H1 (cell line): Measurements from ENCODE around the gene STIMATE. TPM values are rescaled to one million over a fixed set of nuclear protein-coding genes. Genes with fewer than 3 reads are reported as not detected.

ENCODE experiments used
- CTCF ChIA-PET: fragments of 300-600 bp; sonication (Branson Sonifier 250); formaldehyde crosslinking; loops from one replicate; lab custom pipeline; 2021; ENCODE audit not compliant: partially characterized antibody; lab: Charles Lee
- POLR2A ChIA-PET: fragments of 300-600 bp; sonication (Branson Sonifier 250); formaldehyde crosslinking; loops from one replicate; lab custom pipeline; 2021; ENCODE audit warnings: inconsistent platforms; ENCODE audit not compliant: partially characterized antibody; lab: Charles Lee
- DNase-seq, 2 experiments: peaks; one replicate each; pipeline versions ENCODE4 v3.0.0 to v3.0.0-alpha.2; 2010 to 2022; ENCODE audit warnings: low spot score in 2 of 2, low read depth in 1 of 2, mixed read lengths in 1 of 2
- FAIRE-seq: peaks from 2 replicates; lab custom pipeline; 2011; peaks lifted over from hg19 to GRCh38; lab: Jason Lieb, UNC
- H2AFZ ChIP-seq: 2 replicates; pipeline ENCODE4 v1.8.1; 2012; ENCODE audit warnings: low read length, inconsistent platforms
- H2AK5ac ChIP-seq: 2 replicates; pipeline ENCODE4 v1.6.1; 2013; ENCODE audit warnings: low read depth, low read length
- H2BK120ac ChIP-seq: replicated peaks from 2 replicates; pipeline ENCODE3; 2013; ENCODE audit warnings: low read depth, low read length, inconsistent platforms
- H2BK12ac ChIP-seq: 2 replicates; pipeline ENCODE4 v1.6.1; 2013; ENCODE audit warnings: low read depth, low read length
- H2BK15ac ChIP-seq: 2 replicates; pipeline ENCODE4 v1.6.1; 2013; ENCODE audit warnings: low read length
- H2BK20ac ChIP-seq: 2 replicates; pipeline ENCODE4 v1.6.1; 2013; ENCODE audit warnings: low read length
- H2BK5ac ChIP-seq: 2 replicates; pipeline ENCODE4 v1.6.1; 2013; ENCODE audit warnings: low read depth, low read length
- H3K14ac ChIP-seq: 2 replicates; pipeline ENCODE4 v1.6.1; 2013; ENCODE audit warnings: inconsistent platforms; ENCODE audit not compliant: insufficient read length
- H3K18ac ChIP-seq: 2 replicates; pipeline ENCODE4 v1.6.1; 2013; ENCODE audit warnings: low read length; ENCODE audit errors: extremely low read depth
- H3K23ac ChIP-seq: 2 replicates; pipeline ENCODE4 v1.6.1; 2013; ENCODE audit warnings: inconsistent platforms; ENCODE audit not compliant: insufficient read length
- H3K23me2 ChIP-seq: 2 replicates; pipeline ENCODE4 v1.6.1; 2013; ENCODE audit warnings: low read depth, low read length
- H3K27ac ChIP-seq: 2 replicates; pipeline ENCODE4 v1.6.1; 2011; ENCODE audit warnings: low read depth, low read length, inconsistent platforms
- H3K27me3 ChIP-seq, 4 experiments: replicated peaks in 1 of 4; 1 replicate in 1 of 4; 2 replicates in 3 of 4; pipeline versions ENCODE4 v1.6.1 to v1.8.1; 2011 to 2013; ENCODE audit warnings: low read length in 3 of 4, mild to moderate bottlenecking in 3 of 4, inconsistent platforms in 2 of 4, mixed read lengths in 2 of 4, moderate library complexity in 1 of 4; ENCODE audit not compliant: control insufficient read depth in 3 of 4, insufficient read depth in 3 of 4; ENCODE audit errors: extremely low read depth in 1 of 4
- H3K36me3 ChIP-seq, 4 experiments: 2 replicates each; pipeline versions ENCODE4 v1.6.1 to v1.8.1; 2011 to 2013; ENCODE audit warnings: mild to moderate bottlenecking in 4 of 4, low read length in 3 of 4, moderate library complexity in 2 of 4, control low read depth in 1 of 4, inconsistent platforms in 1 of 4; ENCODE audit not compliant: insufficient read depth in 4 of 4, control insufficient read depth in 2 of 4
- H3K4ac ChIP-seq: replicated peaks from 2 replicates; pipeline ENCODE3; 2013; ENCODE audit warnings: low read length, low read depth, mixed read lengths, inconsistent platforms; ENCODE audit not compliant: insufficient read length
- H3K4me1 ChIP-seq, 4 experiments: replicated peaks in 1 of 4; 1 replicate in 1 of 4; 2 replicates in 3 of 4; pipeline versions ENCODE4 v1.6.1 to v1.8.1; 2011 to 2013; ENCODE audit warnings: low read length in 3 of 4, inconsistent platforms in 2 of 4, mixed read lengths in 1 of 4; ENCODE audit not compliant: insufficient read depth in 4 of 4, control insufficient read depth in 3 of 4
- H3K4me2 ChIP-seq, 2 experiments: 2 replicates each; pipeline versions ENCODE4 v1.6.1 to v1.8.1; 2011 to 2013; ENCODE audit warnings: low read depth in 2 of 2, low read length in 2 of 2, control low read depth in 1 of 2, inconsistent platforms in 1 of 2, mild to moderate bottlenecking in 1 of 2; ENCODE audit not compliant: insufficient read depth in 1 of 2
- H3K4me3 ChIP-seq, 4 experiments: fragments of 200-600, 300-600 bp in 1 of 4; sonication (generic), shearing (Covaris generic), sonication (Bioruptor Twin) in 1 of 4; 2 replicates each; pipeline versions ENCODE4 v1.5.1 to v1.8.1; 2011 to 2016; ENCODE audit warnings: low read length in 4 of 4, low read depth in 3 of 4, control low read depth in 2 of 4, inconsistent platforms in 2 of 4, mild to moderate bottlenecking in 2 of 4, mixed read lengths in 1 of 4, moderate library complexity in 1 of 4; ENCODE audit not compliant: insufficient read depth in 2 of 4; ENCODE audit errors: extremely low read depth in 1 of 4
- H3K56ac ChIP-seq: replicated peaks from 2 replicates; pipeline ENCODE3; 2013; ENCODE audit warnings: low read depth, mild to moderate bottlenecking, mixed read lengths, low read length, inconsistent platforms; ENCODE audit not compliant: insufficient read length
- H3K79me1 ChIP-seq: 2 replicates; pipeline ENCODE4 v1.6.1; 2013; ENCODE audit warnings: low read depth, low read length, control low read depth
- H3K79me2 ChIP-seq, 2 experiments: 2 replicates each; pipeline versions ENCODE4 v1.6.1 to v1.8.1; 2012 to 2013; ENCODE audit warnings: low read length in 2 of 2, mild to moderate bottlenecking in 2 of 2, inconsistent platforms in 1 of 2; ENCODE audit not compliant: insufficient read depth in 2 of 2, control insufficient read depth in 1 of 2
- H3K9ac ChIP-seq, 4 experiments: replicated peaks in 1 of 4; 1 replicate in 1 of 4; 2 replicates in 3 of 4; pipeline versions ENCODE4 v1.6.1 to v1.8.1; 2011 to 2013; ENCODE audit warnings: low read depth in 3 of 4, low read length in 3 of 4, control low read depth in 2 of 4, mild to moderate bottlenecking in 2 of 4, moderate library complexity in 2 of 4, inconsistent platforms in 1 of 4; ENCODE audit errors: extremely low read depth in 1 of 4
- H3K9me3 ChIP-seq, 2 experiments: 2 replicates each; pipeline versions ENCODE4 v1.6.1 to v1.8.1; 2012 to 2013; ENCODE audit warnings: mild to moderate bottlenecking in 2 of 2, moderate library complexity in 2 of 2, control low read depth in 1 of 2, inconsistent platforms in 1 of 2, low read depth in 1 of 2, low read length in 1 of 2, mixed read lengths in 1 of 2; ENCODE audit not compliant: insufficient read depth in 2 of 2
- H4K20me1 ChIP-seq, 2 experiments: replicated peaks in 1 of 2; 2 replicates each; pipeline versions ENCODE3 to v1.8.1; 2011 to 2013; ENCODE audit warnings: inconsistent platforms in 2 of 2, low read length in 2 of 2, mild to moderate bottlenecking in 1 of 2; ENCODE audit not compliant: insufficient read depth in 2 of 2, control insufficient read depth in 1 of 2
- H4K5ac ChIP-seq: 2 replicates; pipeline ENCODE4 v1.6.1; 2013; ENCODE audit warnings: low read length, low read depth, mixed read lengths, inconsistent platforms; ENCODE audit not compliant: insufficient read length
- H4K8ac ChIP-seq: 2 replicates; pipeline ENCODE4 v1.8.0; 2013; ENCODE audit warnings: mild to moderate bottlenecking, moderate library complexity, low read length, inconsistent platforms; ENCODE audit not compliant: insufficient read depth; ENCODE audit errors: extremely low read depth
- H4K91ac ChIP-seq: replicated peaks from 2 replicates; pipeline ENCODE3; 2013; ENCODE audit warnings: low read length, mixed read lengths, inconsistent platforms; ENCODE audit not compliant: insufficient read length
- CHD1 ChIP-seq: IDR thresholded peaks from 2 replicates; pipeline ENCODE4 v1.6.1; 2012; ENCODE audit warnings: low read depth, low read length, improper control_type of control experiment
- GTF2F1 ChIP-seq: IDR thresholded peaks from 2 replicates; pipeline ENCODE4 v1.6.1; 2012; ENCODE audit warnings: low read depth, low read length, improper control_type of control experiment, borderline replicate concordance
- KDM4A ChIP-seq: IDR thresholded peaks from one replicate; pipeline ENCODE4 v1.7.1; 2012; ENCODE audit warnings: low read depth, mild to moderate bottlenecking, moderate library complexity, low read length, inconsistent platforms; ENCODE audit not compliant: severe bottlenecking
- KDM5A ChIP-seq: fragments of 200-600 bp; IDR thresholded peaks from 2 replicates; pipeline ENCODE4 v1.7.1; 2012; ENCODE audit warnings: mild to moderate bottlenecking, low read length, inconsistent platforms, mixed read lengths
- RAD21 ChIP-seq, 2 experiments: IDR thresholded peaks in 1 of 2; conservative IDR thresholded peaks in 1 of 2; 2 replicates each; pipeline ENCODE4 v1.6.1; 2011; ENCODE audit warnings: low read depth in 2 of 2, low read length in 2 of 2, improper control_type of control experiment in 1 of 2, inconsistent platforms in 1 of 2, mild to moderate bottlenecking in 1 of 2, moderate library complexity in 1 of 2
- SP1 ChIP-seq: IDR thresholded peaks from 2 replicates; pipeline ENCODE4 v1.6.1; 2011; ENCODE audit warnings: low read depth, low read length
- TAF1 ChIP-seq: IDR thresholded peaks from 2 replicates; pipeline ENCODE4 v1.6.1; 2011; ENCODE audit warnings: mild to moderate bottlenecking, low read depth, low read length
- WGBS, 2 experiments: shearing (Covaris generic) in 1 of 2; methylation state at CpG; one replicate each; pipeline versions ENCODE4 v1.1.6 to v1.1.7; 2013 to 2015; ENCODE audit warnings: low lambda C conversion rate in 2 of 2, mixed read lengths in 2 of 2, inconsistent platforms in 1 of 2, low coverage in 1 of 2, missing lambda C conversion rate in 1 of 2; ENCODE audit not compliant: insufficient replicate concordance in 2 of 2, insufficient coverage in 1 of 2, insufficient read length in 1 of 2; ENCODE audit errors: extremely low coverage in 1 of 2, missing lambda C conversion rate in 1 of 2; 5-methylcytosine and 5-hydroxymethylcytosine counted together
- polyA plus RNA-seq, 7 experiments: library from polyadenylated mRNA; depleted of rRNA in 3 of 7; stranded (reverse) in 5 of 7; unstranded in 2 of 7; fragments of >200 nt in 5 of 7; fragments of 200-250 nt in 2 of 7; gene quantifications; 1 replicate in 5 of 7; 2 replicates in 1 of 7; 4 replicates in 1 of 7; pipeline versions ENCODE4 v1.2.1 to v1.2.3, GENCODE V29; 2011 to 2013; ENCODE audit warnings: missing spikeins in 2 of 7, mixed read lengths in 2 of 7
- total RNA-seq: library from RNA; stranded (reverse); fragmentation: NEBNext Ultra II Directional; extraction: Animal tissue kit (Norgen Biotek cat#: 25700); gene quantifications from 2 replicates; pipeline ENCODE4 v1.2.1, GENCODE V29; 2021
- TF ChIP-seq, protein P1 (sequence below): IDR thresholded peaks from 2 replicates; pipeline ENCODE4 v1.6.1; 2012; ENCODE audit warnings: inconsistent platforms

STIMATE gene
- total and polyA plus RNA-seq, 2 of the 8 experiments (the other 6 are each of a cell fraction or from before 2014, with no cell fraction given), result 17.5 to 22.1 TPM

DNA sequence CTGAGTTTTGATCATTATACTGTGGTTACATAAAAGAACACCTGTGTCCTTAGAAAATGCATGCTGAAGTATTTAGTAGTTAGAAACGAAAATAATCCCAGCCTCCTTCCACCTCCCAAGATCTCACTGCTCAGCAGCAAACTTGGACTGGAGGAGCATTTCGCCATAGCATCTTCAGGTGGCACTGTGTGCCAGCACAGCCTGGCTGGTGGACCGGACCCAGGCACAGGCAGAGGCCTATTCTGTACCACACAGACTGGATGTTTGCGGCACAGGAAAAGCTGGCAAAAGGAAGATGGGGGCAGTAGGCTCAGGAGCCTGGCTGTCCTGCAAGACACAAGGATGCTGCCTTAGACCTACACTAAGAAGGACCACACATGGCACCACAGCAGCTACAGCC lies 10.2 kb downstream of the STIMATE start:
- no peak overlapping the region for H3K4me3 ChIP-seq
- ChIA-PET POLR2A (no interaction called here), CTCF (no interaction called here)
- no peak overlapping the region for H2BK120ac ChIP-seq
- no peak overlapping the region for H2BK20ac ChIP-seq
- H3K23ac ChIP-seq, result no peak overlapping the region
- no peak overlapping the region for H4K91ac ChIP-seq
- H3K9me3 ChIP-seq, result no peaks in the 10 kb centered on the region
- no peak overlapping the region for H2AK5ac ChIP-seq
- TF ChIP-seq CHD1, result no peak
- TF ChIP-seq SP1, result no peak
- TF ChIP-seq KDM5A, result no peak
- TF ChIP-seq, protein P1, sequence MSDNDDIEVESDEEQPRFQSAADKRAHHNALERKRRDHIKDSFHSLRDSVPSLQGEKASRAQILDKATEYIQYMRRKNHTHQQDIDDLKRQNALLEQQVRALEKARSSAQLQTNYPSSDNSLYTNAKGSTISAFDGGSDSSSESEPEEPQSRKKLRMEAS, result no peak
- TF ChIP-seq GTF2F1, result no peak
- no peak for TF ChIP-seq KDM4A
- no peak for TF ChIP-seq TAF1
- TF ChIP-seq RAD21 (IDR thresholded peaks at IDR 0.05 in 1 of 2, conservative IDR thresholded peaks at IDR 0.05 in 1 of 2; ENCODE audit: low read depth in 2 of 2, low read length in 2 of 2), result no peak
- DNase-seq (no peak), FAIRE-seq (no peak)
- no peak overlapping the region for H3K4me2 ChIP-seq
- 90% methylated on average over 4 of the region's 4 CpGs; no CpG with 5 or more reads in 1 of the 2 experiments for WGBS, 2 experiments
- H3K9ac ChIP-seq, result no peak overlapping the region
- H3K14ac ChIP-seq, result no peak overlapping the region
- no peak overlapping the region for H2BK15ac ChIP-seq
- H3K27ac ChIP-seq, result no peak overlapping the region
- peaks cover 1% of the 10 kb centered on the region for H3K79me1 ChIP-seq
- no peaks in the 10 kb centered on the region for H3K23me2 ChIP-seq
- H3K18ac ChIP-seq, result no peak overlapping the region
- H4K8ac ChIP-seq, result no peak overlapping the region
- H3K27me3 ChIP-seq, result no peaks in the 10 kb centered on the region
- no peak overlapping the region for H2BK12ac ChIP-seq
- peaks cover 0 to 3% (median under 1%) of the 10 kb centered on the region in 4 experiments; a peak in 1 of 8 replicates for H3K36me3 ChIP-seq
- H3K79me2 ChIP-seq, result peaks cover 0 to 16% of the 10 kb centered on the region in 2 experiments; a peak in 2 of 4 replicates
- H4K20me1 ChIP-seq, result peaks cover 0 to 8% of the 10 kb centered on the region in 2 experiments
- no peak overlapping the region for H2AFZ ChIP-seq
- no peak overlapping the region for H3K56ac ChIP-seq
- H2BK5ac ChIP-seq, result no peak overlapping the region
- no peaks in the 10 kb centered on the region for H3K4me1 ChIP-seq
- no peak overlapping the region for H4K5ac ChIP-seq
- H3K4ac ChIP-seq, result no peak overlapping the region
